OCI-LY3 (cell line): ENCODE data around the gene CTNNBIP1.

Source experiments
- EZH2phosphoT487 ChIP-seq: fragments of 200-600 bp; shearing (Covaris generic); IDR thresholded peaks from 2 replicates; pipeline ENCODE4 v1.6.1; 2018; ENCODE audit warnings: antibody characterized with exemption, mixed run types, low read depth
- TF ChIP-seq, protein P1 (sequence below): fragments of 200-600, 300-600 bp; sonication (generic); IDR thresholded peaks from 2 replicates; pipeline ENCODE4 v1.5.1; 2014; ENCODE audit warnings: antibody characterized with exemption, low read length, low read depth

DNA sequence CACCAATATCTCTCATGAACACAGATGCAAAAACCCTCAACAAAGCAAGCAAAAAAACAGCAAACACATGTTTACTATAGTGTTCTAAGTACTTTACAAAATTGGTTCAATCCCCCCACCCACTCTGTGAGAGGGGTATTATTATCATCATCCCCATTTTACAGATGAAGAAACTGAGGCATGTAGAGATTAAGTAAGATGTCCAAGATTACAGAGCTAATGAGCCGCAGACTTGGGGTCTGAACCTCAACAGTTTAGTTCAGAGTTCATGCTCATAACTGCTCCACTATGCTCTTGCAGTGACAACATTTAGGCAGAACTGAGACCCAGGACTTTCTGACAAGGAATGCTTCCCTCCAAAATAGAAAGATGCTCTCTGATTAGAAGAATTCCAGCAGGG is 108.2 kb downstream of the CTNNBIP1 start:
- TF ChIP-seq, protein P1, sequence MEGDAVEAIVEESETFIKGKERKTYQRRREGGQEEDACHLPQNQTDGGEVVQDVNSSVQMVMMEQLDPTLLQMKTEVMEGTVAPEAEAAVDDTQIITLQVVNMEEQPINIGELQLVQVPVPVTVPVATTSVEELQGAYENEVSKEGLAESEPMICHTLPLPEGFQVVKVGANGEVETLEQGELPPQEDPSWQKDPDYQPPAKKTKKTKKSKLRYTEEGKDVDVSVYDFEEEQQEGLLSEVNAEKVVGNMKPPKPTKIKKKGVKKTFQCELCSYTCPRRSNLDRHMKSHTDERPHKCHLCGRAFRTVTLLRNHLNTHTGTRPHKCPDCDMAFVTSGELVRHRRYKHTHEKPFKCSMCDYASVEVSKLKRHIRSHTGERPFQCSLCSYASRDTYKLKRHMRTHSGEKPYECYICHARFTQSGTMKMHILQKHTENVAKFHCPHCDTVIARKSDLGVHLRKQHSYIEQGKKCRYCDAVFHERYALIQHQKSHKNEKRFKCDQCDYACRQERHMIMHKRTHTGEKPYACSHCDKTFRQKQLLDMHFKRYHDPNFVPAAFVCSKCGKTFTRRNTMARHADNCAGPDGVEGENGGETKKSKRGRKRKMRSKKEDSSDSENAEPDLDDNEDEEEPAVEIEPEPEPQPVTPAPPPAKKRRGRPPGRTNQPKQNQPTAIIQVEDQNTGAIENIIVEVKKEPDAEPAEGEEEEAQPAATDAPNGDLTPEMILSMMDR = no peak
- TF ChIP-seq EZH2phosphoT487 = no peak
